Osteoblast (primary cell): ENCODE data around the gene SYT8. TPM values are rescaled to one million over a fixed set of nuclear protein-coding genes. Genes with fewer than 3 reads are reported as not detected.
"Not testable (repeated sequence)": the region's sequence is repeated elsewhere in the genome, so short reads cannot be mapped to it uniquely, and the experiment has no call there.

Source experiments
- DNase-seq: peaks from one replicate; pipeline ENCODE4 v3.0.0; 2011; ENCODE audit warnings: low spot score, mixed read lengths; ENCODE audit not compliant: insufficient read length; ENCODE audit errors: missing footprints
- H2AFZ ChIP-seq: 2 replicates; pipeline ENCODE4 v1.6.0; 2011; ENCODE audit warnings: mild to moderate bottlenecking, low read length
- H3K27ac ChIP-seq: 2 replicates; pipeline ENCODE4 v1.5.1; 2011; ENCODE audit warnings: mild to moderate bottlenecking, low read depth, low read length, moderate library complexity
- H3K27me3 ChIP-seq: 2 replicates; pipeline ENCODE4 v1.6.0; 2012; ENCODE audit warnings: mild to moderate bottlenecking, control low read depth, inconsistent platforms, low read length, moderate library complexity; ENCODE audit not compliant: insufficient read depth
- H3K36me3 ChIP-seq: 2 replicates; pipeline ENCODE4 v1.5.1; 2011; ENCODE audit warnings: mild to moderate bottlenecking, low read length, control low read depth, moderate library complexity; ENCODE audit not compliant: insufficient read depth
- H3K4me1 ChIP-seq: 2 replicates; pipeline ENCODE4 v1.5.1; 2011; ENCODE audit warnings: mild to moderate bottlenecking, low read length, control low read depth, moderate library complexity; ENCODE audit not compliant: insufficient read depth
- H3K4me2 ChIP-seq: 2 replicates; pipeline ENCODE4 v1.6.0; 2011; ENCODE audit warnings: mild to moderate bottlenecking, low read length; ENCODE audit not compliant: insufficient read depth
- H3K4me3 ChIP-seq: fragments of 200-600 bp; sonication (generic); 3 replicates; pipeline ENCODE4 v1.5.1; 2012; ENCODE audit warnings: mild to moderate bottlenecking, low read length, inconsistent platforms; ENCODE audit not compliant: insufficient read depth
- H3K79me2 ChIP-seq: 2 replicates; pipeline ENCODE4 v1.6.0; 2012; ENCODE audit warnings: mild to moderate bottlenecking, low read length, control low read depth, inconsistent platforms; ENCODE audit not compliant: insufficient read depth
- H3K9me3 ChIP-seq: 2 replicates; pipeline ENCODE4 v1.5.1; 2011; ENCODE audit warnings: low read depth, low read length, control low read depth
- H4K20me1 ChIP-seq: 2 replicates; pipeline ENCODE4 v1.6.0; 2012; ENCODE audit warnings: mild to moderate bottlenecking, low read length, control low read depth; ENCODE audit not compliant: insufficient read depth
- small RNA-seq: library from RNA; depleted of rRNA; stranded (forward); fragments of <200 nt; gene quantifications from one replicate; pipeline ENCODE3, GENCODE V24; 2012
- total RNA-seq: library from RNA; depleted of rRNA; stranded (reverse); fragments of >200 nt; gene quantifications from 2 replicates; pipeline ENCODE4 v1.2.3, GENCODE V29; 2012
- TF ChIP-seq, protein P1 (sequence below): IDR thresholded peaks from 2 replicates; pipeline ENCODE4 v1.5.1; 2011; ENCODE audit warnings: mild to moderate bottlenecking, low read depth, low read length, moderate library complexity; ENCODE audit errors: extremely low read depth

The SYT8 gene
- total RNA-seq, 1 donor: 0.36 TPM

GRCh38 chr11:1884303-1884700 lies 49.5 kb downstream of the SYT8 start:
- H3K36me3 ChIP-seq: peaks cover 12% of the 10 kb centered on the region

GRCh38 chr11:1886551-1886950 lies 51.8 kb downstream of the SYT8 start:
- not testable (repeated sequence) for H3K4me1 ChIP-seq, H3K9me3 ChIP-seq, H3K27me3 ChIP-seq, H3K4me2 ChIP-seq, H3K4me3 ChIP-seq, H3K79me2 ChIP-seq, H2AFZ ChIP-seq, H4K20me1 ChIP-seq, H3K27ac ChIP-seq, DNase-seq
- peaks cover 12% of the 10 kb centered on the region for H3K36me3 ChIP-seq

More at GRCh38 chr11:1884303-1884700, 49.5 kb downstream of the SYT8 start:
- Histone ChIP-seq H3K27ac (no peak overlapping the region), H4K20me1 (no peaks in the 10 kb centered on the region), H3K4me1 (peaks cover 12% of the 10 kb centered on the region), H2AFZ (no peak overlapping the region), H3K9me3 (no peaks in the 10 kb centered on the region), H3K4me3 (no peak overlapping the region), H3K79me2 (no peaks in the 10 kb centered on the region), H3K27me3 (no peaks in the 10 kb centered on the region), H3K4me2 (no peak overlapping the region)
- peak; percentile 38 for DNase-seq
- TF ChIP-seq, protein P1, sequence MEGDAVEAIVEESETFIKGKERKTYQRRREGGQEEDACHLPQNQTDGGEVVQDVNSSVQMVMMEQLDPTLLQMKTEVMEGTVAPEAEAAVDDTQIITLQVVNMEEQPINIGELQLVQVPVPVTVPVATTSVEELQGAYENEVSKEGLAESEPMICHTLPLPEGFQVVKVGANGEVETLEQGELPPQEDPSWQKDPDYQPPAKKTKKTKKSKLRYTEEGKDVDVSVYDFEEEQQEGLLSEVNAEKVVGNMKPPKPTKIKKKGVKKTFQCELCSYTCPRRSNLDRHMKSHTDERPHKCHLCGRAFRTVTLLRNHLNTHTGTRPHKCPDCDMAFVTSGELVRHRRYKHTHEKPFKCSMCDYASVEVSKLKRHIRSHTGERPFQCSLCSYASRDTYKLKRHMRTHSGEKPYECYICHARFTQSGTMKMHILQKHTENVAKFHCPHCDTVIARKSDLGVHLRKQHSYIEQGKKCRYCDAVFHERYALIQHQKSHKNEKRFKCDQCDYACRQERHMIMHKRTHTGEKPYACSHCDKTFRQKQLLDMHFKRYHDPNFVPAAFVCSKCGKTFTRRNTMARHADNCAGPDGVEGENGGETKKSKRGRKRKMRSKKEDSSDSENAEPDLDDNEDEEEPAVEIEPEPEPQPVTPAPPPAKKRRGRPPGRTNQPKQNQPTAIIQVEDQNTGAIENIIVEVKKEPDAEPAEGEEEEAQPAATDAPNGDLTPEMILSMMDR: no peak

Small RNA genes lying within 50 kb of the gene (small RNA-seq; reads per million reads assigned to genes)
- not detected for gene AC051649.1
- not detected for gene MIR4298

Other genes with a start within 250 kb of the SYT8 start
- not detected in 2 replicates for gene KRTAP5-1, start 249.7 kb upstream of the SYT8 start, total RNA-seq
- not detected in 2 replicates for gene KRTAP5-2, start 236.7 kb upstream of the SYT8 start, total RNA-seq
- not detected in 2 replicates for gene KRTAP5-3, start 226.5 kb upstream of the SYT8 start, total RNA-seq
- not detected in 2 replicates for gene KRTAP5-4, start 212.9 kb upstream of the SYT8 start, total RNA-seq
- gene KRTAP5-5, start 205.2 kb upstream of the SYT8 start, total RNA-seq: not detected in 2 replicates
- gene KRTAP5-6, start 137.8 kb upstream of the SYT8 start, total RNA-seq: not detected in 2 replicates
- 15.0 and 18.1 TPM in 2 replicates for gene IFITM10, start 84.4 kb upstream of the SYT8 start, total RNA-seq
- 491 and 519 TPM in 2 replicates for gene CTSD, start 71.1 kb upstream of the SYT8 start, total RNA-seq
- gene TNNI2, start 4.0 kb downstream of the SYT8 start, total RNA-seq: not detected in 2 replicates
- gene LSP1, start 18.1 kb downstream of the SYT8 start, total RNA-seq: 41.0 and 54.6 TPM in 2 replicates
- gene PRR33, start 56.9 kb downstream of the SYT8 start, total RNA-seq: not detected in 2 replicates
- not detected in 2 replicates for gene TNNT3, start 84.7 kb downstream of the SYT8 start, total RNA-seq
- 84.9 and 94.5 TPM in 2 replicates for gene MRPL23, start 112.3 kb downstream of the SYT8 start, total RNA-seq
- 4.3 and 9.4 TPM in 2 replicates for gene H19, start 162.9 kb downstream of the SYT8 start, total RNA-seq